PFSK-1 (cell line): ENCODE results near the gene PGLYRP4.

ENCODE experiments used
- FOXP2 ChIP-seq: optimal IDR thresholded peaks from 2 replicates; pipeline ENCODE3; 2011; ENCODE audit warnings: borderline replicate concordance, control low read depth, inconsistent platforms; ENCODE audit not compliant: insufficient read depth; ENCODE audit errors: extremely low read length, extremely low read depth
- POLR2AphosphoS5 ChIP-seq: IDR thresholded peaks from 2 replicates; pipeline ENCODE4 v1.6.1; 2012; ENCODE audit warnings: low read depth, mild to moderate bottlenecking, control low read depth, low read length, moderate library complexity
- SIN3A ChIP-seq: IDR thresholded peaks from 2 replicates; pipeline ENCODE4 v1.6.1; 2012; ENCODE audit warnings: mild to moderate bottlenecking, low read length, moderate library complexity, borderline replicate concordance; ENCODE audit not compliant: insufficient read depth
- TAF1 ChIP-seq: IDR thresholded peaks from 2 replicates; pipeline ENCODE4 v1.6.1; 2012; ENCODE audit warnings: low read length, control low read depth, borderline replicate concordance; ENCODE audit not compliant: insufficient read depth
- TF ChIP-seq, protein P1 (sequence below), 2 experiments: IDR thresholded peaks; 2 replicates each; pipeline versions ENCODE4 v1.6.1 to v1.8.0; 2011 to 2012; ENCODE audit warnings: low read depth in 2 of 2, low read length in 2 of 2, control low read depth in 1 of 2, inconsistent platforms in 1 of 2, mild to moderate bottlenecking in 1 of 2, moderate library complexity in 1 of 2; ENCODE audit not compliant: insufficient read depth in 1 of 2

Gene PGLYRP4

DNA sequence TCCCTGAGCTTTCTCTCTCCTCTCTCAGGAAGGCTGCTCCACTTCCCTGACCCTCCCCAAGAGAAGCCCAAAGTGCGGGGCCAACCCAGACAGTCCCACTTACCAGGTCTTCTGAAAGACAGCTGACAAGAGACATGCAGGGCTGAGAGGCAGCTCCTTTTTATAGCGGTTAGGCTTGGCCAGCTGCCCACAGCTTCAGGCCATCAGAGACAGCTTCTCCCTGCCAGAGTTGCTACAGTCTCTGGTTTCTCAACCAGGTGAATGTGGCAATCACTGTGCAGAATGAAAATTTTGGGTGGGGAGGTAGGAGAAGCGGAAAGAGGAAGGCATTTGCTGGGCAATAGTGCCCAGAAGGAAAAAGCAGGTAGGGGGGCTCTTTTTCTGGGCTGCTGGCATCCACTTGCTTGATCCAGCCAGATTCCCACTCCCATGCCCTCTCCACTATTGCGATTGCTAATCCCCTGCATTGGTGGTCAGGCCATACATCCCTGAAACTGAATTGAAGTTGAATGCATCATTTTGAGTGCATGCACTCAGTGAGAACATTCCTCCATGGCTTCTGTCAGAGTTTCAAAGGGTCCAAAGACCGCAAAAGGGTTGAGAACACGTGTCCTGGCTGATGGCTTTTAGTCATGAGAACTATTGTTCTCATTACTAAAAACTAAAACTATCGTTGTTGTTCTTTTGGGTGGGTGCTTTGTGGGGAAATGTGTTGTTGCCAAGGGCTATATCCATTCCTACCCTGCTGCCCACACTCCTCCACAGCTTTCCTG is 42.5 kb upstream of the PGLYRP4 start, which contains the start of gene S100A8:
Gene S100A8, minus strand, starts transcription at position 136 of the 773 bp plus-strand sequence. CDS start 538 bp downstream, outside the sequence.
- TF ChIP-seq, protein P1, sequence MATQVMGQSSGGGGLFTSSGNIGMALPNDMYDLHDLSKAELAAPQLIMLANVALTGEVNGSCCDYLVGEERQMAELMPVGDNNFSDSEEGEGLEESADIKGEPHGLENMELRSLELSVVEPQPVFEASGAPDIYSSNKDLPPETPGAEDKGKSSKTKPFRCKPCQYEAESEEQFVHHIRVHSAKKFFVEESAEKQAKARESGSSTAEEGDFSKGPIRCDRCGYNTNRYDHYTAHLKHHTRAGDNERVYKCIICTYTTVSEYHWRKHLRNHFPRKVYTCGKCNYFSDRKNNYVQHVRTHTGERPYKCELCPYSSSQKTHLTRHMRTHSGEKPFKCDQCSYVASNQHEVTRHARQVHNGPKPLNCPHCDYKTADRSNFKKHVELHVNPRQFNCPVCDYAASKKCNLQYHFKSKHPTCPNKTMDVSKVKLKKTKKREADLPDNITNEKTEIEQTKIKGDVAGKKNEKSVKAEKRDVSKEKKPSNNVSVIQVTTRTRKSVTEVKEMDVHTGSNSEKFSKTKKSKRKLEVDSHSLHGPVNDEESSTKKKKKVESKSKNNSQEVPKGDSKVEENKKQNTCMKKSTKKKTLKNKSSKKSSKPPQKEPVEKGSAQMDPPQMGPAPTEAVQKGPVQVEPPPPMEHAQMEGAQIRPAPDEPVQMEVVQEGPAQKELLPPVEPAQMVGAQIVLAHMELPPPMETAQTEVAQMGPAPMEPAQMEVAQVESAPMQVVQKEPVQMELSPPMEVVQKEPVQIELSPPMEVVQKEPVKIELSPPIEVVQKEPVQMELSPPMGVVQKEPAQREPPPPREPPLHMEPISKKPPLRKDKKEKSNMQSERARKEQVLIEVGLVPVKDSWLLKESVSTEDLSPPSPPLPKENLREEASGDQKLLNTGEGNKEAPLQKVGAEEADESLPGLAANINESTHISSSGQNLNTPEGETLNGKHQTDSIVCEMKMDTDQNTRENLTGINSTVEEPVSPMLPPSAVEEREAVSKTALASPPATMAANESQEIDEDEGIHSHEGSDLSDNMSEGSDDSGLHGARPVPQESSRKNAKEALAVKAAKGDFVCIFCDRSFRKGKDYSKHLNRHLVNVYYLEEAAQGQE (IDR thresholded peaks at IDR 0.05; ENCODE audit: insufficient read depth in 1 of 2, low read depth in 2 of 2, low read length in 2 of 2): no peak
- TF ChIP-seq TAF1 (no peak), FOXP2 (no peak), SIN3A (no peak), POLR2AphosphoS5 (no peak)

DNA sequence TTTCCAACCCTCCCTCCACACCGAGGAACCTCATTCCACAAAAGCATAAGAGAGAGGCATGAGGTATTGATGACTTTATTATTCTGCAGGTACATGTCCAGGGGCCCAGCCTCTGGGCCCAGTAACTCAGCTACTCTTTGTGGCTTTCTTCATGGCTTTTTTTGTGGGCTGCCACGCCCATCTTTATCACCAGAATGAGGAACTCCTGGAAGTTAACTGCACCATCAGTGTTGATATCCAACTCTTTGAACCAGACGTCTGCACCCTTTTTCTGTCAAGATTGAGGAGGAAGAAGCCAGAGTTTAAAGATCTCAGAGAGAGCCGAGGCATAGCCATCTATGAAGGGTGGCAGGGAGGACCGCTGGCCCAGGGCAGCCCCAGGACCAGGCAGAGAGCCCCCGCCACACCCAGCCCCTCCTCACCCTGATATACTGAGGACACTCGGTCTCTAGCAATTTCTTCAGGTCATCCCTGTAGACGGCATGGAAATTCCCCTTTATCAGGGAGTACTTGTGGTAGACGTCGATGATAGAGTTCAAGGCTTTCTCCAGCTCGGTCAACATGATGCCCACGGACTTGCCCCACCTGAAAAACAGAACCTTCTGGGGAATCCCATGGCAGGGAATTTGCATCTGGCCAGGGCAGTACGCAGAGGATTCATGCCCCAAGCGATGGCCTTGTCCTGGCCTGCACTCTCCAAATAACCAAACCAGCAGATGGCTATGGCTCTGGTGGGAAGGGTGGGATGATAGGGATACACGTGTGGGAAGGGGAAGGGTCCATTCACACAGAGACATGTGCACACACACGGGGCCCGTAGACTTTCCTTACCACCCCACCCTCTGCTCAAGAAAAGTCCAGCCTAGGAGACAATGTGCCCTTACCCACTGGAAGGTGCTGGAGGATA is 41.6 kb upstream of the PGLYRP4 start:
- TF ChIP-seq TAF1: no peak
- no peak for TF ChIP-seq SIN3A
- no peak for TF ChIP-seq FOXP2
- TF ChIP-seq, protein P1 (IDR thresholded peaks at IDR 0.05; ENCODE audit: insufficient read depth in 1 of 2, low read depth in 2 of 2, low read length in 2 of 2): no peak
- no peak for TF ChIP-seq POLR2AphosphoS5

DNA sequence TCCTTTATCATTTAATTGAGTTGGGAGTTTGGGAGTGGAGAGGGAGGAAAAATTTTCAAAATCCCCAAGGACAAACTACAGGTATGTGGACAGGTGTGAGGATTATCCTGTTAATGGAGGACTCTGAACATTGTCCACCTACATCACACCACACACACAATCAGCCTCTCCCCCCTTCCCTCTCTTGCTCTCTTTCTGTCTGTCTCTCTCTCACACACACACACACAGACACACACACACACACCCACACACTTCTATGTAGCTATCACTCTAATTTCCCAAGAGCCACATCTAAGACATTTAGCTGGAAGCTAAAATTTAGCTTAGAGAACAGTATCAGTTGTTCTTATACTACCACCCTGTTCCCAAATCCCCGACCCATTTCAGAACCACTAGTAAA is 40.8 kb upstream of the PGLYRP4 start:
- no peak for TF ChIP-seq SIN3A
- TF ChIP-seq TAF1: no peak
- no peak for TF ChIP-seq POLR2AphosphoS5
- TF ChIP-seq, protein P1 (IDR thresholded peaks at IDR 0.05; ENCODE audit: insufficient read depth in 1 of 2, low read depth in 2 of 2, low read length in 2 of 2): no peak
- no peak for TF ChIP-seq FOXP2

DNA sequence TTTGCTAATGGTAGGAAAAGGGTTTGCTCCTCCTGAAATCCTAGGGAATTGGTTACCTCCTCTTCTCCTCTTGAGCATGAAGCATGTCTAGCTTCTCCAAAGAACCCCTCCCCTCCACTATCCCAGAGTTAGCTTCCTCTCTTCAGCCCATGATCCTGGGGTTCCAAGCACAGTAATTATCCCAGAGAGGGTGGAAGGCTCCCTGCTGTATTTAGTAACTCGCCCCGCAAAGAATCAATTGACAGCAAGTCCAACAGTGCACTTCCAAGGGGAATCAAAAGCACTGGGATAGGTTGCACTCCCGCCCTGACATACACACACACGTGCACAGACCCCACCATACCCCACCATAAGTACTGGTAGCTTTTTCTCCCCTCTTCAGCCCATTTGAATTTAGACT is 39.1 kb upstream of the PGLYRP4 start:
- TF ChIP-seq POLR2AphosphoS5: no peak
- no peak for TF ChIP-seq TAF1
- no peak for TF ChIP-seq SIN3A
- no peak for TF ChIP-seq FOXP2
- TF ChIP-seq, protein P1 (IDR thresholded peaks at IDR 0.05; ENCODE audit: insufficient read depth in 1 of 2, low read depth in 2 of 2, low read length in 2 of 2): no peak
